NB4 (cell line): Measurements from ENCODE around the gene ZNF484.

ENCODE experiments used
- CTCF ChIP-seq: IDR thresholded peaks from one replicate; pipeline ENCODE4 v1.5.1; 2012; ENCODE audit warnings: low read depth, low read length
- MYC ChIP-seq: IDR thresholded peaks from 2 replicates; pipeline ENCODE4 v1.6.1; 2011; ENCODE audit warnings: low read depth, low read length
- POLR2A ChIP-seq: IDR thresholded peaks from 2 replicates; pipeline ENCODE4 v1.6.1; 2011; ENCODE audit warnings: mild to moderate bottlenecking; ENCODE audit not compliant: insufficient read length; ENCODE audit errors: extremely low read depth
- TF ChIP-seq, protein P1 (sequence below): IDR thresholded peaks from 2 replicates; pipeline ENCODE4 v1.6.1; 2011; ENCODE audit warnings: low read depth, low read length

GRCh38 chr9:92795598-92796336 is 82.1 kb downstream of the ZNF484 start:
- TF ChIP-seq POLR2A (no peak), CTCF (no peak), MYC (no peak)
- TF ChIP-seq, protein P1, sequence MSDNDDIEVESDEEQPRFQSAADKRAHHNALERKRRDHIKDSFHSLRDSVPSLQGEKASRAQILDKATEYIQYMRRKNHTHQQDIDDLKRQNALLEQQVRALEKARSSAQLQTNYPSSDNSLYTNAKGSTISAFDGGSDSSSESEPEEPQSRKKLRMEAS, result no peak
